Stimulated activated CD8-positive, alpha-beta memory T cell treated with anti-CD3 and anti-CD28 coated beads, Interleukin-12 subunit alpha, Interleukin-12 subunit beta, amount 100 ng/mL, for 4 hours (primary cell): ENCODE measurements around the gene TLCD5.

Source experiments
- DNase-seq: peaks from one replicate; pipeline ENCODE4 v3.0.0-alpha.2; 2020; ENCODE audit warnings: low read depth

Gene TLCD5

DNA sequence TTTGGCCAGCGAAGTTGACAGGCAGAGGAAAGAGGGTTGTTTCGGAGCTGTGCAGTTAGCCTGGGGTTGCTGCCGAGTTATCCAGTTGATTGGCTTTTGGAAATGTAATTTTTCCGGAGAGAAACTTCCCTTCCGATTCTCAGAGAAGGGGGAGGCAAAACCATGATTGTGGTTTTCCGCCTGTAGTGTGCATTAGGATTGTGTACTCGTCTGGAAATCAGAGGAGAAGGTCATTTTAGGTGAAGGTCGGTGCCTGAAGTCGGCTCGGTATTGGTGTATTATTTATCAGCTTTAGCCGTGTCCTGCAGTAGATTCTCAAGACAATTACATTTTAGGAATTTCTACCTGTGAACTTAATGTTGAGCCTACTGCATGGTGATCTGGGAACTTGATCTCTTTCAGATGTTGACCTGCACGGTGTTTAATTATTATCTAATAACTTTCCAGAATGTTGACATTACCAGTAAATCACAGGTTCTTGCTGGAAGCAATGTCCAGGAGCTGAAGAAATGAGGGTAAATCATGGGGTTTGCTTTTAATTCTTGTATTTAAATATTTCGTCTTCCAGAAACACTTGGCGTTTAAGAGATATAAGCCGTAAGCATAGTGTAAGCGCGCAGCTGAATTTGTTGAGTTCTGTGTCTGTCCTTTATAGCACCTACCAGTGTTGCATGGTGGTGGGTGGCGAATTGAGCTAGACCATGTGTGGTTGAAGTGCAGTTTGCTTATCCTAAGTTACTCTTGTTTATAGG is 12.4 kb downstream of the TLCD5 start:
- no peak for DNase-seq

GRCh38 chr11:120338107-120338933 is 13.2 kb downstream of the TLCD5 start:
- no peak for DNase-seq

GRCh38 chr11:120339394-120339890 is 14.3 kb downstream of the TLCD5 start:
- no peak for DNase-seq

GRCh38 chr11:120340529-120340928 is 15.4 kb downstream of the TLCD5 start:
- DNase-seq, result no peak

DNA sequence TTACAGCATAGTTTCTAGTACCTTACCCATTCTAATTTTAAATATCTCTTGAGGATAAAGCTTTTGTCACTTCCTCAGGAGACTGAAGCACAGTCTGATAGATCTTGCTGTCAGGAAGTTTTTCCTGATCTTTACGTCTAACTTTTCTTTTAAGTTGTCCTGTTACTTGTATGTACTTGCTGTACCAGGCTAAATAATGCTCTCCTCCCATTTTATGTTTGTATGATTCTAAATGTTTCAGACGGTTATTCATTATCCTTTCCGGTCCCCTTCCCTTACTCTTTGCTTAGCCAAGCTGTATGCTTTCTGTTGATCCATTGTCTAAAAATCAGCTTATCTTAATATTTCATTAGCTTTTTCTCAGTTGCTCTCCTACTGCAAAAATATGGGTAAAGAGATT is 17.1 kb downstream of the TLCD5 start:
- no peak for DNase-seq

DNA sequence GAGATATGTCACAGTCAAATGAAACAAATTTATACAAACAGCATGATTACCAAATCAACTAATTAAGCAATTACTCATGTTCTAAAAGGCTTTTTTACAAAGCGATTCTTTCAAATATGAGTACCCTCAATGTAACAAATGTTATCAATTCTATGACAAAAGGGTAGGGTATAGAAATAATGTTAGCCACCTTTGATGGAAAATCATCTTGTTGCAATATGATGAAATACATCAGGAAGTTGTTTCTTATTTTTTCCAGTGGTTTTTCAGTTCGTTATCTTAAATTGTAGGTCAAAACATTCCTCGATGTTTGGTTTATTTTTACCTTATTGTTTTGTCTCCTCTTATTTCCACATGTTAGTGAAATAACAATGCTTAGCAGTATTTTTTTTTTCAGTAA is 17.6 kb downstream of the TLCD5 start:
- DNase-seq, result no peak

DNA sequence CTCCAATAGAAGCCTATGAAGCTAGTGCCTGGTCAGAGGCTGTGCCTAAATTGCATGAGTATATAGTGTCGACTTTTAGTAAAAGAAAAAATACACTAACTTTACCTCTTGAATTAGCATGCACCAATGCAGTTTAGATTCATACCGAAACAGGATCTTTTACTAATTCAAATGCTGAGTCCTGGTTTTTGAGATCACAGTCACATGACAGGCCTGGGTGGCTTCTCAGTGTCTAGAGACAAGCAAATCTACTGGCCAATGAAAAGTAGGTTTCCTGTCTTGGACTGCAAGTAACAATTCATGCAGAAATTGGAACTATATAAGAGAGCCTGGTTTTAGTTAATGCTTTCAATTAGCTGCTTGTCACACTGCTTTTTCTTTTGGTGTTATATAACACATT is 18.3 kb downstream of the TLCD5 start:
- no peak for DNase-seq

DNA sequence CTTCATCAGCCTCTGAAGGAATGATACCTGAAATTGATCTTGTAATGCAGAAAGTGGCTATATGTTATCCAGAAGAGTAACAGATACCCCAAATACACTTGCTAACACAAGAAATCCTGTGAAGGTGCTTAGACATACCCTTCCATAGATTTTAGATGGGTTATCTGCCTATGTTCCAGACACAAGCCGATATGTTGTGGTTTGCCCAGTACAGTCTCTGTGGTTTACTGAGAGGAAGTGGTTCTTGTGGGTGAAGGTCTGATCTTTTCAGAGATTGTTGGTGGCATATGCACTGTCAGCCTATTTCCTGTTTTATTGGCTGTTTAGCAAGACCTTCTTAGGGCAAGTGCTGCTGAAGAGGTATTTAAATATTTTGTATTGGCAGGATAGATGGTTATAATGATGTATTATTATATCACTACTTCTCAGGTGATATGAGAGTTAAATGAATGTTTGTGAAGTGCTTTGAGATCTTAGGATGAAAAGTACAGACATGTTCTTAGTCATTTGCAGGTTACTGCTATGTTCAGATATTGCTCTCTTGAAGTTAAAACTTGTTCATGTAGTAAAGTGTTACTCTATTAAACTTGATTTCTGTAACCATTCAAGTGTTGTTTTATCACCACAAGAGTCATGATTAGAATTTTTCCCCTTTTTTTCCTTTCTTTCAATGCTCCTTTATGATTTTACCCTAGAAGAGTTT is 19.4 kb downstream of the TLCD5 start:
- DNase-seq, result no peak

DNA sequence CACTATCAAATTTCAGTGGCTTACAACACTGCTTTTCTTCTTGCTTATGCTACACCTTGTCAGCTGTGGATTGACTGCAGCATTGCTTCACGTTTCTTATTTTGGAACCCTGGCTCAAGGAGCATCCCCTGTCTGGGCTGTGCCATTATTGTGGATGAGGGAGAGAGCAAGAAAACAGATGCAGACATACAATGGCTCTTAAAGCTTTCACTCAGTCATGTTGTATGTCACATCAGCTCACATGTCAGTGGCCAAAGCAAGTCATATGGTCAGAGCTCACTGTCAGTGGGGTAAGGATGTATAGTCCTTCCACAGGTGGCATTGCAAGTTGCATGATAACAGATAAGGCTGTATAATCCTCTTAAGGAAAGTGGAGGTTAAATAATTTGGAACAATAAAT is 21.1 kb downstream of the TLCD5 start:
- no peak for DNase-seq

GRCh38 chr11:120350637-120351036 is 25.5 kb downstream of the TLCD5 start:
- DNase-seq, result no peak

- no peak for DNase-seq
Observed at GRCh38 chr11:120352405-120352804, 27.3 kb downstream of the TLCD5 start.

DNA sequence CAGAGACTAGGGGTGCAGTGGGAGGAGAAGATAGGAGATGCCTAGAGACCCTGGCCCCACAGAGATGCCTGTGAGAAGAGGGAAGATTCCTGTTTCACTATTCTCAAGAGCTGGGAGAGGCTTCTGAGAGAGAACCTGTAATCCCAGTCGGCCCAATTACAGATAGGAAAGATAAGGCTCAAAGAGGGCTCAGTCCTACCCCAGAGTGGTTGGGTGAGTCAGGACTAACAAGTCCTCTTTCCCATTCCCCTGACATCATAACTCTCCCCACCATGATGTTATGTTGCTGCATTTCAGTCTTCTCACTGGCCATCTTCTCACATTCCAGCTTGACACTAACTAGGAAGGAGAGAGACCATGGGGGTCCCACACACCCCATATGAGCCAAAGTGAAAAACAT is 29.0 kb downstream of the TLCD5 start:
- DNase-seq, result no peak

- DNase-seq, result no peak
Observed at GRCh38 chr11:120354779-120355178, 29.7 kb downstream of the TLCD5 start.

DNA sequence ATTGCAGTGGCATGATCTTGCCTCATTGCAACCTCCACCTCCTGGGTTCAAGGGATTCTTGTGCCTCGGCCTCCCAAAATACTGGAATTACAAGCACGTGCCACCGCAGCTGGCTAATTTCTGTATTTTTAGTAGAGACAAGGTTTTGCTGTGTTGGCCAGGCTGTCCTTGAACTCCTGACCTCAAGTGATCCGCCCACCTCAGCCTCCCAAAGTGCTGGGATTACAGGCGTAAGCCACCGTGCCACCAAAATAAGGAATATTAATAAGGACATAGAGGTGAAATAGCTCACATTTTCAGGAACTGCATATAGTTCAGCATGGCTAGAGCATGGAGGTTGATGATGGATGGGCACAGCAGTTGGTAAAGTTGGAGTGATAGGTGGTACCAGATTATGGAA is 32.5 kb downstream of the TLCD5 start:
- no peak for DNase-seq

DNA sequence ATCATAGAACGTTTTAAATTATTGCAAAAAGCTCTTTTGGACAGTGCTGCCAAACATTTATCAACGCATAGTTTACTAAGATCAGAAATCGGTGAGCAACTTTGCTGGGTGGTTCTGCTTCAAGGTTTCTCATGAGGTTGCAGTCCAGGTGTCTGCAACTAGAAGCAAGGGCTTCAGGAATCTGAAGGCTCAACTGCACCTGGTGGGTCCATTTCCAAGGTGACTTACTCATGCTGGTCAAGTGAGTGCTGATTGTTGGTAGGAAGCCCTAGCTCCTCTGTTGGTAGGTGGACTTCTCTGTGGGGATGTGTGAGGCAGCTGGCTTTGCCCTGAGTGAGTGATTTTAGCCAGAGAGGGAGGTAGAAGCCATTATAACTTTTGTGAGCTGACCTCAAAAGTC is 33.6 kb downstream of the TLCD5 start:
- DNase-seq, result no peak

DNA sequence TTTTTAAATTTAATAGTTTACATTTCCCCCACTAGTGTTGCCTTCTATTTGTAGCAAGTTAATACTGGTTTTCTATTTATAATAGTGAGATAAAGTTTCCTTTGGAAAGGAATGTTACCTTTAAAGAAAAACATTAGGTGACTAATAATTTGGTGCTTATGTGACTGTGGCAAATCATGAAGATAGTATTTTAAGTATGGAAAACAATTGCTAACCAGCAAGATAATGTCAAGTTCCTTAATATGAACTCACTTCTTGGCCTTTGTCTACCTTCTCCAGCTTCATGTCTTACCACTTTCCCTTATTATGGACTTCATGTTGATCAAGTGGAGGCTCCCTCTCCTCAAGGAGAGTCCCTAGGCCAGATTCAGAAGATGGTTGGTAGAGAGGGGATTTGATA is 38.3 kb downstream of the TLCD5 start:
- no peak for DNase-seq

DNA sequence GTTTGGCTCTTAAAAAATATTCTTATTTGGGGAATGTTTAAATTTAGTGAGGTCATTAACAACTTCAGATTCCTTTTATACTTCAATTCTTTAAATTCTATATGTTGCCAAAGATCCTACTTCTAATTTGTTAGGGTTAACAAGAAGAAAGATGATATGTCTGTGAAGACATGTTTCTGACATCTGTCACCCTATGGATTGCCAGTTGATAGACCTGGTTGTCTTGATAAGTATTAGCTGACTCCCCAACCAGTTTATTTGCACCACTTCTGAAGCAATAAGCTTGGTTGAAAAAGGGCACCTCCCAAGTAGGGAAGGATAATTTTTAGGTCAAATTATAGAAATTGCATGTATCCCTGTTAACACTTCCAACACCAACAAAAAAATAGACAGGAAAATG is 40.4 kb downstream of the TLCD5 start:
- no peak for DNase-seq

DNA sequence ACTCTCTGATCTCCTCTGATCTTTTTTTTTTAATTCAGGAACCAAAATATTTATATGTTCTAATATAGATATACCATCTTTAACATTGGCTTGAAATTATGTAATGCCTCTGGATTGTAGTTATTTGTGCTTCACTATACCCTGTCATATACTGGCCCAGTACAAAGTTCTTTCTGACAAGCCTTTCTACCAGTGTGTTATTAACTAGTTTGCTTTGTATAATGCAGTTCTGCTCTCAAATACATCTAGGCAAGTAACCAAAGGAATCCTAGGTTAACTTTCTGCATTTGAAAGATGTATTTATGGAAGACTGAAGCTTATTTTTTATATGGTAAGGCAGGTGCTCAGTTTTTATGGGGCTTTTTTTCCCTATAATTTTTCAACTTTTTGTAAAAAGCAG is 47.2 kb downstream of the TLCD5 start:
- DNase-seq, result no peak

- no peak for DNase-seq
Observed at GRCh38 chr11:120375076-120375475, 50.0 kb downstream of the TLCD5 start.

GRCh38 chr11:120376547-120377182 is 51.6 kb downstream of the TLCD5 start:
- DNase-seq, result no peak

DNA sequence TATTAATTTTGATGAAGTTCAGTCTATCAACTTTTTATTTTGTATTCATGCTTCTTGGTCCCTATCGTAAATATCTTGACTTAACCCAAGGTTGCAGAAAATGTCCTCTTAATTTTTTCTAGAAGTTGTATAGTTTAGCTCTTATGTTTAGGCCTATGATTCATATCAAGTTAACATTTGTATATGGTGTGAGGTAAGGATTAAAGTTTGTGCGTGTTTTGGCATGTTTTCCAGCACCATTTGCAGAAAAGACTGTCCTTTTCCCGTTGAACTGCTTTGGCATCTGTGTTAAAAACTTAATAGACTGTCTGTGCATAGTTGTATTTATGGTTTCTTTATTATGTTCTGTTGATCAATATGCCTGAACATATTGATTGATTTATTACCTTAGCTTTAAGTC is 53.4 kb downstream of the TLCD5 start:
- DNase-seq, result no peak

GRCh38 chr11:120381401-120381800 is 56.3 kb downstream of the TLCD5 start:
- no peak for DNase-seq
